ENCODE results near the gene ZNF878.
A peak's percentile ranks its signal among the peaks of the same experiment; 100 is the strongest.
"Not testable (repeated sequence)": the region's sequence is repeated elsewhere in the genome, so short reads cannot be mapped to it uniquely, and the experiment has no call there.

The ZNF878 gene

DNA sequence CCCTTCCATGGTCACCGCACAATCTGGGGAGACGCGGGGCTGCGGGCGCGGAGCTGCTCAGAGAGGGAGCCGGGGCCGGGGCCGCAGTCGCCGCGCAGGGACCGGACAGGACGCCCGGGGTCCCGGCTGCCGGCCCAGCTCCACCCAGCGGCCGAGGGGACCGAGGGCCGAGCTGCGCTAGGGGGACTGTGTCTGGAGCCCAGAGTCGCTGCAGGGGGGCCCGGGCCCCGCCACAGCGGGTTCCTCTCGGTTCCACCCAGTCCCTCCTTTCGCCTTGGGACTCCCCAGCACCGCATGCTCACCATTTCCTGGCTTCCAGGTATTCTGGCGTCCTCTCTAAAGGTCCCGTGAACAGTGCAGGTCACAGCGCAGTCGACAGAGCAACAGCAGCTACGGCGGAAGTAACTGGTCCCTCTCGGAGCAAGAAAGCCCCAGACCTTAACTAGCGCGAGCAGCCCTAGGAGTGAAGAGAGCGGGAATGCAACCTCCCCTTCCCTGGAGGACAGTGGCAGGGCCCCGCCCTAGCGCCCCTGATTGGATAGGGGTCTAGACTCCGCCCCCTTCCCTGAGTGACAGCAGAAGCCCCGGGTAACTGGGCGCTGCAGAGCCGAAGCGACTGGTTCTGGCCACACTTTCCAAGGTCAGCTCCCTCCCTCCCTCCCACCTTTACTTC is at the start of gene ZNF878:
Gene ZNF878 (minus strand): TSS at position 465 of the 673 bp plus-strand sequence. CDS start 160 bp downstream, at position 305.
- DNase-seq, result peak; percentile 98

- DNase-seq, result no peak
Observed at GRCh38 chr19:12098040-12098439, 45.3 kb upstream of the ZNF878 start.

DNA sequence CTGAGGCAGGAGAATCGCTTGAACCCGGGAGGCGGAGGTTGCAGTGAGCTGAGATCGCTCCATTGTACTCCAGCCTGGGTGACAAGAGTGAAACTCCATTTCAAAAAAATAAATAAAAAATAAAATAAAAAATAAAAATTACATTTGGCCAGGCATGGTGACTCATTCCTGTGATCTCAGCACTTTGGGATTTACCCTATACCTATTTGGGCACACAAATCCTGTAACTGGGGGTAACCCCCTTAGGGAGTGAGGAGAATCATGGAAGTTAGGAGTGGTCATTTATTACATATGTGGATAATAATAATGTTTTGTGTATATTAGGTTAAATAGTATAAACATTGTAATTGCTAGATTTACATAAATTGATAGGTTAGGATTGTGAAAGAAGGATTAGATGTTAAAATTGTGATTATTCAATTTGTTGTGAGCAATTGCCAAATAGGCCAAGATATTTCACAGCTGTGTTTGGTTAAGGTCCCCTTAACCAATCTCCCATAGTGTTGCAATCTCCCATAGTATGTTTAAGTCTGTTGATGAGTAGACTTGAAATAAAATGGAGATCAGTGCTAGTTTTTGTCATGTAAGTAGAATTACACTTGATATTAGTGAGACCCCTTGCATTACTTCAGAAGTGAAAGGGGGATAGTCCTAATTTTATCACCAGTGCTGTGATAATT is 42.5 kb upstream of the ZNF878 start:
- no peak for DNase-seq

GRCh38 chr19:12093777-12094176 is 41.0 kb upstream of the ZNF878 start:
- DNase-seq, result no peak

DNA sequence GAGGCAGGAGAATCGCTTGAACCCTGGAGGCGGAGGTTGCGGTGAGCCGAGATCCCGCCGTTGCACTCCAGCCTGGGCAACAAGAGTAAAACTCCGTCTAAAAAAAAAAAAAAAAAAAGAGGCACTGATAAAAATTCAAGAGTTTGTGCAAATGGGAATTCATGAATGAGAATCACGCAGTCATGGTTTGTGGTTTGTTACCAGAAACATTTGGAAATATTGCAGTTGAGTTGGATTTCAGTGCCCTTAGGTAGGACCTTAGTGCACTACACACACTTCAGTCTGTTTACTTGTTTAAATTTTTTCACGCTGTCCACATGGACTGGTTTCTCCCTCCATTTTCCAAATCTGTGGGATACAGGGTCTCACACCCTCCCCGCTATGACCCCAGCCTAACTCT is 40.2 kb upstream of the ZNF878 start:
- no peak for DNase-seq

DNA sequence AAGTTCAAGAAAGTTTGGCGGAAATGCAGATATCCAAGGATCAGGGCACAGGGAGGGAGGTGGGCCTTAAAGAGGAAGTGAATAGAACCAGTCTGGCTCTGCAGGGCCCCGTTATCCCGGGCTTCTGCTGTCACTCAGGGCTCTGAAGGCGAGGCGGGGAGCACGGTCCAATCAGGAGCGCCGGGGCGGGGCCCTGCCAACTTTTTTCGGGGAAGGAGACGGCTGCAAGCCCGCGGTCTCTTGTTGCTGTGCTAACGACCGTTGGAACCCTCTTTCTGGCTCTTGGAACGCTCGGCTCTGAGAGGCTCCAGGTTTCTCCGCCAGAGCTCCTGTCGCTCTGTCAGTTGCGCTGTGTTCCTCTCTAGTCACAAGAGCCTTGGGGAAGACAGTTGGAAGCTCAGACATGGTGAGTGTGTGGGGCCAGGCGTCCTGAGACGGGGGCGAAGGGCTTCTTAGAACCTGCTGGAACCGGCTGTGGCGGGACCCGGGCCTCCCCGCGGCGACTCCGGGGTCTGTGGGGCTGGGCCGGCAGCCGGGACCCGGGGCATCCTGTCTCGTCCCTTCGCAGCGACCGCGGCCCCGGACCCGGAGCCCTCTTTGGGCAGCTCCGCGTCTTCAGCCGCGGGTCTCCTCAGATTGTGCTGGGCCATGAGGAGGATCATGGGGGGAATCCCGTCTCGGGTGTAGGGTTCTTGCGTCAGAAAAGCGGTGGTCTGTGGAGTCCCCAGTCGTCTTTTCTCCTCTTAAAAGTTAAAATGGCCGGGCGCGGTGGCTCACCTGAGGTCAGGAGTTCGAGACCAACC is 39.5 kb upstream of the ZNF878 start:
- DNase-seq, result peak; percentile 94

GRCh38 chr19:12090807-12091206 is 38.0 kb upstream of the ZNF878 start:
- peak; percentile 55 for DNase-seq

DNA sequence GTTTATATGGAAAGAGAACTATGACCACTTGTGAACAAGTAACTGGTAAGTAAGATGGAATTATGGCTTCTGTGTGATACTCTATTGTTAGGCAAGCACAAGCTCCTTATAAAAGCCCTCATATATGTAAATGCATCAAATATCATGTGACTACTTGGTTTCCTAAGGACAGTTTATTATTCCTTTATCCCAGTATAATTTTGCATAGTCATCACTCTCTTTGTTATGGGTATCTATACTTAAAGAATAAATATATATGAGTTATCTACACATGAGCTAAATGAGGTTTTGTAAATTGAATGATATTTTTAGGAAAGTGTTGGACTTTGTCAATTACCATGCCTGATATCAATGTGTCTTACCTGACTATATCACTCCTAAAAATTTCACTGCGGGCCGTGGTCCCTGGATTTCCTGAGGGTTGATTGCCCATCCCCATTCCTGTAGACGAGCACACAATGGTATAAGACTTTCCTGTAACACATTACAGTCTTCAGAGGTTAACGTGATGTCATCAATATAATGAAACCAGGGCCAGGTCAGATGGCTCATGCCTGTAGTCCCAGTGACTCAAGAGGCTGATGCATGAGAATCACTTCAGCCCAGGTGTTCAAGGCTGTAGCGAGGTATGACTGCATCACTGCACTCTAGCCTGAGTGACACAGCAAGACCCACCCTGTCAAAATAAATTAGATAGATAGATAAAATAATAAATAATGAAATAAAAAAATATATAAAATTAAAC is 32.5 kb upstream of the ZNF878 start:
- DNase-seq, result no peak

DNA sequence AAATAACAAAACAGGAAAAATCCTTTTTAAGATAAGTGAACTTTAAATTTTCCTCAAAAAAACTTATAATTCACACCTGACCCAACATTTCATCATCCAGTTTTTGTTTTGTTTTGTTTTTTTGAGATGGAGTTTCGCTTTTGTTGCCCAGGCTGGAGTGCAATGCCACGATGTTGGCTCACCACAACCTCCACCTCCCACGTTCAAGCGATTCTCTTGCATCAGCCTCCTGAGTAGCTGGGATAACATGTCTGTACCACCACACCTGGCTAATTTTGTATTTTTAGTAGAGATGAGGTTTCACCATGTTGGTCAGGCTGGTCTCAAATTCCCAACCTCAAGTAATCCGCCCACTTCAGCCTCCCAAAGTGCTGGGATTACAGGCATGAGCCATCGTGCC is 30.6 kb upstream of the ZNF878 start:
- DNase-seq, result not testable (repeated sequence)

- no peak for DNase-seq
Observed at GRCh38 chr19:12077375-12077774, 24.6 kb upstream of the ZNF878 start.

- not testable (repeated sequence) for DNase-seq
Observed at GRCh38 chr19:12076331-12076730, 23.6 kb upstream of the ZNF878 start.

- no peak for DNase-seq
Observed at GRCh38 chr19:12075538-12076139, 22.9 kb upstream of the ZNF878 start.

DNA sequence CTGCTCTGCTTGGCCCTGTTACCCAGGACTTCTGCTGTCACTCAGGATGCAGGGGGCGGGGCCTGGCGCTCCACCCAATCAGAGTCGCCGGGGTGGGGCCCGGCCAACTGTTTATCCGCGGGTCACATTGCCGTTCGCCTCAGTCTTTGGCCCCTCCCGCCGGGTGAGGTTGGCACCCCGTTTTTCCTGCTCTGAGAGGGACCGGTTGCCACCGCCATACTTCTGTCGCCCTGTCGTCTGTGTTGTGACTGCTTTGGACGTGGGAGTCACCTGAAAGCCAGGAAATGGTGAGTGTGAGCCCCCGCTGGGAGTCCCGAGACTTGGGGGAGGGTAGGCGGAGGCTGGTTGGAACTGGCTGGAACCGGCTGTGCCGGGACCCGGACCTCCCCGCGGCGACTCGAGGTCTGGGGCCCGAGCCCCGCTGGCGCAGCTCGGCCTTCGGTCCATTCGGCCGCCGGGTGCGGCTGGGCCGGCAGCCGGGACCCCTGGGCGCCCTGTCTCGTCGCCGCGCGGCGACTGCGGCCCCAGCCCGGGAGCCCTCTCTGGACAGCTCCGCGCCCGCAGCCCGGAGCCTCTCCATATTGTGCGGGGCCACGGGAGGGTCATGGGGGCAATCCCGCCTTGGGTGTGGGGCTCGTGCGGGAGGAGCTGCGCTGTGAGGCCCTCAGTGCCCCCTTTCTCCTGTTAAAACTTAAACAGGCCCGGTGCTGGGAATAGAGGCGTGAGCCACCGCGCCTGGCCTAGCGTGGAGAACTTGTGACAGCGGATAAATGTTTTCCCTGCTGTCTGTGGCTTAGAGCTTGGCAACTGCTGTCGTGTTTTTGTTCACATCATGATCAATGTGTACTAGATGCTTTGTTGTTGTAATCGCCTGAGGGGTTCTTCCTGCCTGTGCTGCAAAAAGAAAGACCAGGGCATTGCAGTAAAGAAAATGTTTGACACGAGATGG is 12.1 kb upstream of the ZNF878 start, which contains the start of gene ZNF844:
Gene ZNF844 (plus strand): TSS at position 142 of the 949 bp plus-strand sequence. CDS start 143 bp downstream, at position 285.
- peak; percentile 96 for DNase-seq

GRCh38 chr19:12055784-12056183 is 3.0 kb upstream of the ZNF878 start:
- peak; percentile 54 for DNase-seq

- DNase-seq, result no peak
Observed at GRCh38 chr19:12052091-12052496, 667 bp downstream of the ZNF878 start.

DNA sequence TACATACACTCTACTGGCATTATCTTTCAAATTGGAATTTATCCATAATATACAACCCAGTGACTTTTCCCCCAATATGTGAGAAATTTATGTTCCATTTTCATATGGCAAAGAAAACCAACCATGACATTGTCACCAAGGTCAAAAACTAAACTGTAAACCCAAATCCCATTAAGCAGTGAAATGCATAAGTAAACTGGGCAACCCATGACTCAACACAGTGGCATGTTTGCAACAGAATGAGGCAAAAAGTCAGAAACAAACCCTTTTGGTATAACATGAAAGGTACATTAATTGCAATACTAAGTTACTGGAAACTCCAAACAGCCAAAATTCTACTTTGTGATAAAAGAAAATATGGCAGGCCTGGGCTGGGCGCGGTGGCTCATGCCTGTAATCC is 4.9 kb downstream of the ZNF878 start:
- no peak for DNase-seq

DNA sequence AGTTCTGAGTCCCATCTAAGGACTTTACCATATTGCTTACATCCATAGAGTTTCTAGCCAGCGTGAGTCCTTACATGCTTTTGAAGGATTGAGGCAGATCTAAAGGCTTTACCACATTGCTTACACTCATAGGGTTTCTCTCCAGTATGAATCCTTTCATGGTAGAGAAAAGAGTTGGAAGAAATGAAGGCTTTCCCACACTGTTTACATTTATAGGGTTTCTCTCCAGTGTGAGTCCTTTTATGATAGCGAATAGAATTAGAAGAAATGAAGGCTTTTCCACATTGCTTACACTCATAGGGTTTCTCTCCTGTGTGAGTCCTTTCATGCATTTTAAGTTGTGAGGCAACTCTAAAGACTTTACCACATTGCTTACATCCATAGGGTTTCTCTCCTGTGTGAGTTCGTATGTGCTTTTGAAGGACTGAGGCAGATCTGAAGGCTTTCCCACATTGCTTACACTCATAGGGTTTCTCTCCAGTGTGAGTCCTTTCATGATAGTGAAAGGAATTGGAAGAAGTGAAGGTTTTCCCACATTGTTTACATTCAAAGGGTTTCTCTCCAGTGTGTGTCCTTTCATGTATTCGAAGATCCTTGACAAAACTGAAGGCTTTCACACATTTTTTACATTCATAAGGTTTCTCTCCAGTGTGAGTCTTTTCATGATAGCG is 8.9 kb downstream of the ZNF878 start:
- no peak for DNase-seq

GRCh38 chr19:12042893-12043292 is 9.9 kb downstream of the ZNF878 start:
- no peak for DNase-seq

GRCh38 chr19:12035220-12036172 is 17.3 kb downstream of the ZNF878 start, which contains the start of gene ZNF433:
ZNF433 (minus strand) TSS chr19:12035679; CDS start chr19:12035539, 140 bp downstream.
- peak; percentile 97 for DNase-seq

Measured in islet precursor cell (in vitro differentiated cells).